ENCODE results near the gene CHMP1B. TPM values are rescaled to one million over a fixed set of nuclear protein-coding genes. Genes with fewer than 3 reads are reported as not detected.

Gene CHMP1B
- total and polyA plus RNA-seq, 9 of the 15 experiments (the other 6 are each of a cell fraction or from before 2014, with no cell fraction given): 12.3 to 29.9 (median 19.0) TPM

DNA sequence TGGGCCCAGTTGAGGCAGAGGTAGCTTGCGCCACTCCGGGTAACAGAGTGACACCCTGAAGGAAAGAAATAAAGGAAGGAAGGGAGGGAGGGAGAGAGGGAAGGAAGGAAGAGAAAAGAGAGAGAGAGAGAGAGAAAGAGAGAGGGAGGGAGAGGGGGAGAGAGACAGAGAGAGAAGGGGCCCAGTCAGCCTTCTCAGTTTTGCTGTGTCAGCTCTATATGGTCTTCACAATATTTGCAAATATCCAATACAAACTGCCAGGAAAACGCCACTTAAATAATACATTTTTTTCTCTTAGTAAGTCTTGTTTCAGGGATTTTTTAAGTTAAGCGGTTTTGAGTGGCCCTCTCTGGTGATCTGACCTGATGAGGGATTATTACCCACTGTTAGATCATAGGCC, 5.6 kb upstream of the CHMP1B start (continued):
- TF ChIP-seq, protein P1, sequence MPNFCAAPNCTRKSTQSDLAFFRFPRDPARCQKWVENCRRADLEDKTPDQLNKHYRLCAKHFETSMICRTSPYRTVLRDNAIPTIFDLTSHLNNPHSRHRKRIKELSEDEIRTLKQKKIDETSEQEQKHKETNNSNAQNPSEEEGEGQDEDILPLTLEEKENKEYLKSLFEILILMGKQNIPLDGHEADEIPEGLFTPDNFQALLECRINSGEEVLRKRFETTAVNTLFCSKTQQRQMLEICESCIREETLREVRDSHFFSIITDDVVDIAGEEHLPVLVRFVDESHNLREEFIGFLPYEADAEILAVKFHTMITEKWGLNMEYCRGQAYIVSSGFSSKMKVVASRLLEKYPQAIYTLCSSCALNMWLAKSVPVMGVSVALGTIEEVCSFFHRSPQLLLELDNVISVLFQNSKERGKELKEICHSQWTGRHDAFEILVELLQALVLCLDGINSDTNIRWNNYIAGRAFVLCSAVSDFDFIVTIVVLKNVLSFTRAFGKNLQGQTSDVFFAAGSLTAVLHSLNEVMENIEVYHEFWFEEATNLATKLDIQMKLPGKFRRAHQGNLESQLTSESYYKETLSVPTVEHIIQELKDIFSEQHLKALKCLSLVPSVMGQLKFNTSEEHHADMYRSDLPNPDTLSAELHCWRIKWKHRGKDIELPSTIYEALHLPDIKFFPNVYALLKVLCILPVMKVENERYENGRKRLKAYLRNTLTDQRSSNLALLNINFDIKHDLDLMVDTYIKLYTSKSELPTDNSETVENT (CRISPR knock-in tag; IDR thresholded peaks at IDR 0.05): no peak
- TF ChIP-seq MYBL2 (IDR thresholded peaks at IDR 0.05; ENCODE audit: low read depth): no peak
- no peak for TF ChIP-seq MYBL2 (CRISPR knock-in tag; IDR thresholded peaks at IDR 0.05; ENCODE audit: borderline replicate concordance)

DNA sequence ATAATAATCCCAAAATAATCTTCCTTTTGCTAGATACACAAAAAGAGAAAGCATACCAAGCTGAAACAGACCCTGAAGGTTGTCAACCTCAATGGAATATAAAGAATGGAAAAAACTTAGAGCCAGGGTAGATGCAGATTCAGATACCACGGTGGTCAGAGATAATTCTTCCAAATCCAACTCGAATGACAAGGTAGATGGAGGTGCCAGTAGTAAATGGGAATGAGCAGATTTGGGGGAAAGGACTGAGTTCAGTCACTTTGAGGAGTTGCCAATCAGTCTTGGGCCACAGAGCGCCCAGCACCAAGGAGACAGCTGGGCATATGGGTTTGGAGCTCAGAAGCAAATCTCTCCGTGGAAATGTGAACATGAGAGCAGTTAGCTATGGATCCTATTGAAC, 3.4 kb upstream of the CHMP1B start:
- peaks cover 11 to 16% of the 10 kb centered on the region in 2 experiments; a peak in 4 of 5 replicates for H3K4me1 ChIP-seq (replicated peaks in 1 of 2; ENCODE audit: control insufficient read depth in 2 of 2, insufficient read depth in 2 of 2, low read length in 2 of 2)
- H3K36me3 ChIP-seq (ENCODE audit: control insufficient read depth, insufficient read depth, low read length): 0 out of 3 replicates have a peak, but pooled peaks cover 2% of the 10 kb centered on the region
- in situ Hi-C loops (cut with MboI) (no loop called here), intact Hi-C loops (cut with micrococcal nuclease) (no loop called here)
- no peak overlapping the region for H3K27ac ChIP-seq (ENCODE audit: extremely low read depth, low read depth, low read length)
- CTCF ChIA-PET (ENCODE audit: low intra/inter-chr PET ratio): no interaction called here
- H3K9me3 ChIP-seq (replicated peaks; ENCODE audit: control insufficient read depth, insufficient read depth, low read depth, low read length): no peaks in the 10 kb centered on the region
- H4K20me1 ChIP-seq (replicated peaks; ENCODE audit: control insufficient read depth, insufficient read depth, low read length): 0 out of 2 replicates have a peak, but pooled peaks cover 4% of the 10 kb centered on the region
- no peak overlapping the region; a peak in 1 of 4 replicates for H3K9ac ChIP-seq (ENCODE audit: insufficient read depth in 1 of 2, low read depth in 2 of 2, low read length in 2 of 2)
- no TSS peak for BruUV-seq (replicated peaks)
- ATAC-seq: no peak
- H3K4me3 ChIP-seq: no peak overlapping the region
- DNase-seq (ENCODE audit: extremely low read depth in 1 of 4, low spot score in 3 of 4): no peak
- H3K4me2 ChIP-seq (ENCODE audit: insufficient read depth, low read length): no peak overlapping the region; the same call in 1 of the 2 replicates
- H3K27me3 ChIP-seq (ENCODE audit: control insufficient read depth in 2 of 2, insufficient read depth in 2 of 2, low read length in 2 of 2): no peaks in the 10 kb centered on the region
- H3K9me1 ChIP-seq (ENCODE audit: control insufficient read depth, insufficient read depth, low read length): no peaks in the 10 kb centered on the region
- POLR2A ChIA-PET: interaction anchor here (0.5 to 0.9 kb wide), 3 partner anchors 8 to 187 kb away, joined by 3 to 4 read pairs (median 3); no protein-coding TSS in a partner anchor
- H3K79me2 ChIP-seq (ENCODE audit: control insufficient read depth, insufficient read depth, low read length): peaks cover 16% of the 10 kb centered on the region
- 34% methylated on average over 4 of the region's 4 CpGs for WGBS (ENCODE audit: insufficient coverage, low coverage, missing lambda C conversion rate)
- peak overlapping the region; percentile 25 for H2AFZ ChIP-seq (ENCODE audit: low read depth, low read length)
- no peak for FAIRE-seq
- TF ChIP-seq ELF2 (CRISPR knock-in tag; IDR thresholded peaks at IDR 0.05): no peak
- no peak for TF ChIP-seq NFIX (CRISPR knock-in tag; IDR thresholded peaks at IDR 0.05; ENCODE audit: low read depth)
- no peak for TF ChIP-seq ZNF431 (CRISPR knock-in tag; IDR thresholded peaks at IDR 0.05)
- TF ChIP-seq ETV1 (tag; conservative IDR thresholded peaks at IDR 0.05; ENCODE audit: low read depth): no peak
